Measurements from ENCODE around the gene SPATA31E1.

- TF ChIP-seq YY1 (IDR thresholded peaks at IDR 0.05; ENCODE audit: low read depth) (no peak), MAX (IDR thresholded peaks at IDR 0.05) (no peak), TEAD4 (IDR thresholded peaks at IDR 0.05) (no peak), CREB1 (IDR thresholded peaks at IDR 0.05; ENCODE audit: low read depth) (no peak)
Observed at GRCh38 chr9:87885484-87886189, 3.0 kb downstream of the SPATA31E1 start.
